ENCODE data around the gene PDIA6. TPM values are rescaled to one million over a fixed set of nuclear protein-coding genes. Genes with fewer than 3 reads are reported as not detected.

Gene PDIA6
- total and polyA plus RNA-seq, 2 donors (not counting 3 experiments of a cell fraction or from before 2014, with no cell fraction given), result 335 to 424 TPM

DNA sequence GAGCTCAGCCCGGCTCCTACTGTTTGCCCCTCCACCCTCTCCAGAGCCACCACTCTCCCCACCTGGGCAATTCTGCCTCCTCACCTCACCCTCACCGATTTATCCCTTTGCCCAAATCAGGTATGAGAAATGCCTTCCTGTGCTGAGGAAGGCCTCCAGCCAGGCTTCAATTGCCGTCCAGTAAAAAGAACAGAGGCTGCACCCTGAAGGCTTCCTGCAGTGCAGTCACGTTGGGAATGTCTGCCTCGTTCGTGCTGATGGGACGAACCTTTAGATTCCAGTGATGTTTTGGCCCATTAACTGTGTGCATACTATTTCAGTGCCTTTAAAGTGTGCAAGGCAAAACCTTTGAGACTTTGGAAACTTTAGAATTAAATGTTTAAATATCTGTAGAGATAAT, 57.0 kb downstream of the PDIA6 start:
- no TSS peak for BruUV-seq (replicated peaks)
- TF ChIP-seq JUN (IDR thresholded peaks at IDR 0.05; ENCODE audit: borderline replicate concordance, insufficient read depth, insufficient read length, low read depth) (no peak), POLR2AphosphoS5 (IDR thresholded peaks at IDR 0.05; ENCODE audit: insufficient read depth, low read depth, low read length) (no peak), POLR2A (IDR thresholded peaks at IDR 0.05; ENCODE audit: low read depth, low read length) (no peak), EZH2 (IDR thresholded peaks at IDR 0.05; ENCODE audit: borderline replicate concordance, low read depth, low read length, severe bottlenecking) (no peak), FOS (IDR thresholded peaks at IDR 0.05; ENCODE audit: borderline replicate concordance, insufficient read depth, low read length) (no peak), GATA2 (IDR thresholded peaks at IDR 0.05; ENCODE audit: insufficient read depth, insufficient read length, low read depth, low read length) (no peak), MYC (IDR thresholded peaks at IDR 0.05; ENCODE audit: low read depth, low read length) (no peak)
- TF ChIP-seq, protein P1, sequence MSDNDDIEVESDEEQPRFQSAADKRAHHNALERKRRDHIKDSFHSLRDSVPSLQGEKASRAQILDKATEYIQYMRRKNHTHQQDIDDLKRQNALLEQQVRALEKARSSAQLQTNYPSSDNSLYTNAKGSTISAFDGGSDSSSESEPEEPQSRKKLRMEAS (IDR thresholded peaks at IDR 0.05; ENCODE audit: insufficient read depth, insufficient read length), result no peak
- TF ChIP-seq, protein P2, sequence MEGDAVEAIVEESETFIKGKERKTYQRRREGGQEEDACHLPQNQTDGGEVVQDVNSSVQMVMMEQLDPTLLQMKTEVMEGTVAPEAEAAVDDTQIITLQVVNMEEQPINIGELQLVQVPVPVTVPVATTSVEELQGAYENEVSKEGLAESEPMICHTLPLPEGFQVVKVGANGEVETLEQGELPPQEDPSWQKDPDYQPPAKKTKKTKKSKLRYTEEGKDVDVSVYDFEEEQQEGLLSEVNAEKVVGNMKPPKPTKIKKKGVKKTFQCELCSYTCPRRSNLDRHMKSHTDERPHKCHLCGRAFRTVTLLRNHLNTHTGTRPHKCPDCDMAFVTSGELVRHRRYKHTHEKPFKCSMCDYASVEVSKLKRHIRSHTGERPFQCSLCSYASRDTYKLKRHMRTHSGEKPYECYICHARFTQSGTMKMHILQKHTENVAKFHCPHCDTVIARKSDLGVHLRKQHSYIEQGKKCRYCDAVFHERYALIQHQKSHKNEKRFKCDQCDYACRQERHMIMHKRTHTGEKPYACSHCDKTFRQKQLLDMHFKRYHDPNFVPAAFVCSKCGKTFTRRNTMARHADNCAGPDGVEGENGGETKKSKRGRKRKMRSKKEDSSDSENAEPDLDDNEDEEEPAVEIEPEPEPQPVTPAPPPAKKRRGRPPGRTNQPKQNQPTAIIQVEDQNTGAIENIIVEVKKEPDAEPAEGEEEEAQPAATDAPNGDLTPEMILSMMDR (IDR thresholded peaks at IDR 0.05; ENCODE audit: extremely low read depth in 1 of 2, insufficient read depth in 1 of 2, low read depth in 1 of 2, low read length in 2 of 2), result no peak
- DNase-seq (ENCODE audit: low read depth, low spot score), result no peak
- Histone ChIP-seq H3K27ac (ENCODE audit: insufficient read depth, low read depth, low read length) (no peak overlapping the region), H3K4me3 (replicated peaks in 1 of 3; ENCODE audit: insufficient read depth in 1 of 3, low read depth in 1 of 3, low read length in 3 of 3) (no peak overlapping the region), H3K36me3 (ENCODE audit: control insufficient read depth in 2 of 2, extremely low read depth in 1 of 2, insufficient read depth in 2 of 2, low read length in 2 of 2) (no peaks in the 10 kb centered on the region), H3K9me3 (replicated peaks; ENCODE audit: control insufficient read depth, insufficient read depth, low read length) (no peaks in the 10 kb centered on the region), H2AFZ (ENCODE audit: low read depth, low read length) (no peak overlapping the region), H4K20me1 (replicated peaks; ENCODE audit: control insufficient read depth, extremely low read depth, insufficient read depth, low read length) (no peaks in the 10 kb centered on the region), H3K79me2 (ENCODE audit: control insufficient read depth, insufficient read depth, low read length) (no peaks in the 10 kb centered on the region), H3K4me1 (ENCODE audit: control insufficient read depth, extremely low read depth, insufficient read depth, low read length) (no peaks in the 10 kb centered on the region), H3K9ac (replicated peaks; ENCODE audit: extremely low read depth, insufficient read depth, low read length) (no peak overlapping the region), H3K4me2 (ENCODE audit: insufficient read depth, low read length) (no peak overlapping the region), H3K9me1 (replicated peaks; ENCODE audit: control insufficient read depth, extremely low read depth, insufficient read depth, low read length) (no peaks in the 10 kb centered on the region), H3K27me3 (ENCODE audit: control insufficient read depth in 2 of 2, insufficient read depth in 2 of 2, low read length in 2 of 2) (no peaks in the 10 kb centered on the region)
- intact Hi-C loops (cut with micrococcal nuclease) (no loop called here), dilution Hi-C loops (cut with MboI; ENCODE audit: extremely low pct_ligation_motif_present, low sequenced_read_pairs) (no loop called here)
- no peak for FAIRE-seq
- ChIA-PET CTCF (no interaction called here), POLR2A (no interaction called here)

Measured in endothelial cell of umbilical vein (primary cell).